ENCODE results near the gene KRT86.

DNA sequence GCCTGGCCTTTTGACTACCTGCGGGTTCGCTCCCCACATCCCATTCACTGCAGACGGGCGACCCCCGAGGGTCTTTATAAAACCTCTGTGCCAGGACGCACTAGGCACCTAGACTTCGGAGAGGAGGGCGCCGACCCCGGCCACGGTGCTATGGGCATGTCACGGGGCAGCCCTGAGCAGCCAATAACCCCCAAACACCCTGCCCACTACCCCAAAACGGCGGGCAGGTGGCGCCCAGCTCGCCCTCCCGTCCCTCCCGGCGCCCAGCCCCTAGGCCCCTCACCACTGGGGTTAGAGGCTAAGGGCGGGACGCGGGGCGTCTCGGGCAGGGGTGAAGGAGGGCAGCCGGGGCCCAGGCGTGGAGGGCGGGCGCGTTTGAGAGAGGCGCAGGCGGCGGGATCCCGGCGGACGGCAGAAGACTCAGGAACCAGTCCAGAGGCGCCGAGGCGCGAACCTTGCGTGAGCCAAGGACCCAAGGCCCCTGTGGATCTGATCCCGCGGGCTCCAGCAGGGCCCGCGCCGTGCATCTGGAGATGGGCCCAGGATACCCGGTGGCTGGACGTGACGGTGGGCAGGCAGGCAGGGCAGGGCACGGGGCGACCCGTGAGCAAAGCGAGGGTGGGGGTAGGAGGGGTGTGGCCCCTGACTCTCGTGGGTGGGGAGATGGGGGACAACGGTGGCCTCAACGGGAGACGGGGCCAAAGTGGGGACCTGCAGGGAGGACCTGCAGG lies 81.8 kb downstream of the KRT86 start:
- TF ChIP-seq, protein P1, sequence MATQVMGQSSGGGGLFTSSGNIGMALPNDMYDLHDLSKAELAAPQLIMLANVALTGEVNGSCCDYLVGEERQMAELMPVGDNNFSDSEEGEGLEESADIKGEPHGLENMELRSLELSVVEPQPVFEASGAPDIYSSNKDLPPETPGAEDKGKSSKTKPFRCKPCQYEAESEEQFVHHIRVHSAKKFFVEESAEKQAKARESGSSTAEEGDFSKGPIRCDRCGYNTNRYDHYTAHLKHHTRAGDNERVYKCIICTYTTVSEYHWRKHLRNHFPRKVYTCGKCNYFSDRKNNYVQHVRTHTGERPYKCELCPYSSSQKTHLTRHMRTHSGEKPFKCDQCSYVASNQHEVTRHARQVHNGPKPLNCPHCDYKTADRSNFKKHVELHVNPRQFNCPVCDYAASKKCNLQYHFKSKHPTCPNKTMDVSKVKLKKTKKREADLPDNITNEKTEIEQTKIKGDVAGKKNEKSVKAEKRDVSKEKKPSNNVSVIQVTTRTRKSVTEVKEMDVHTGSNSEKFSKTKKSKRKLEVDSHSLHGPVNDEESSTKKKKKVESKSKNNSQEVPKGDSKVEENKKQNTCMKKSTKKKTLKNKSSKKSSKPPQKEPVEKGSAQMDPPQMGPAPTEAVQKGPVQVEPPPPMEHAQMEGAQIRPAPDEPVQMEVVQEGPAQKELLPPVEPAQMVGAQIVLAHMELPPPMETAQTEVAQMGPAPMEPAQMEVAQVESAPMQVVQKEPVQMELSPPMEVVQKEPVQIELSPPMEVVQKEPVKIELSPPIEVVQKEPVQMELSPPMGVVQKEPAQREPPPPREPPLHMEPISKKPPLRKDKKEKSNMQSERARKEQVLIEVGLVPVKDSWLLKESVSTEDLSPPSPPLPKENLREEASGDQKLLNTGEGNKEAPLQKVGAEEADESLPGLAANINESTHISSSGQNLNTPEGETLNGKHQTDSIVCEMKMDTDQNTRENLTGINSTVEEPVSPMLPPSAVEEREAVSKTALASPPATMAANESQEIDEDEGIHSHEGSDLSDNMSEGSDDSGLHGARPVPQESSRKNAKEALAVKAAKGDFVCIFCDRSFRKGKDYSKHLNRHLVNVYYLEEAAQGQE (tag by site-specific recombination; IDR thresholded peaks at IDR 0.05): no peak
- TF ChIP-seq WT1 (tag by site-specific recombination; IDR thresholded peaks at IDR 0.05) (no peak), CTCF (tag by site-specific recombination; IDR thresholded peaks at IDR 0.05) (no peak), ZNF513 (tag by site-specific recombination; IDR thresholded peaks at IDR 0.05) (no peak), ZBTB17 (tag by site-specific recombination; IDR thresholded peaks at IDR 0.05) (no peak), SCRT2 (tag by site-specific recombination; IDR thresholded peaks at IDR 0.05) (no peak), KLF7 (tag by site-specific recombination; IDR thresholded peaks at IDR 0.05; ENCODE audit: borderline replicate concordance) (no peak), ZNF274 (IDR thresholded peaks at IDR 0.05; ENCODE audit: low read length) (no peak), ZNF274 (tag by site-specific recombination; IDR thresholded peaks at IDR 0.05; ENCODE audit: borderline replicate concordance) (no peak), PATZ1 (tag by site-specific recombination; IDR thresholded peaks at IDR 0.05) (no peak)
- TF ChIP-seq, protein P2, sequence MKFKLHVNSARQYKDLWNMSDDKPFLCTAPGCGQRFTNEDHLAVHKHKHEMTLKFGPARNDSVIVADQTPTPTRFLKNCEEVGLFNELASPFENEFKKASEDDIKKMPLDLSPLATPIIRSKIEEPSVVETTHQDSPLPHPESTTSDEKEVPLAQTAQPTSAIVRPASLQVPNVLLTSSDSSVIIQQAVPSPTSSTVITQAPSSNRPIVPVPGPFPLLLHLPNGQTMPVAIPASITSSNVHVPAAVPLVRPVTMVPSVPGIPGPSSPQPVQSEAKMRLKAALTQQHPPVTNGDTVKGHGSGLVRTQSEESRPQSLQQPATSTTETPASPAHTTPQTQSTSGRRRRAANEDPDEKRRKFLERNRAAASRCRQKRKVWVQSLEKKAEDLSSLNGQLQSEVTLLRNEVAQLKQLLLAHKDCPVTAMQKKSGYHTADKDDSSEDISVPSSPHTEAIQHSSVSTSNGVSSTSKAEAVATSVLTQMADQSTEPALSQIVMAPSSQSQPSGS (tag by site-specific recombination; IDR thresholded peaks at IDR 0.05; ENCODE audit: low read depth): no peak
